Spleen (tissue), 7 donors: ENCODE measurements around the gene POU2F1.

ENCODE experiments used
- POLR2A ChIP-seq, 3 donors: fragments of 450-650 bp; IDR thresholded peaks; one replicate each; pipeline ENCODE4 v1.5.1; 2017; ENCODE audit warnings: antibody characterized with exemption in 3 of 3, mild to moderate bottlenecking in 1 of 3
- POLR2AphosphoS5 ChIP-seq, 3 donors: sonication (generic); formaldehyde crosslinking; IDR thresholded peaks; one replicate each; pipeline ENCODE4 v1.5.1; 2017; ENCODE audit warnings: antibody characterized with exemption in 3 of 3
- TF ChIP-seq, protein P1 (sequence below), 11 experiments: fragments of 200-600 bp in 7 of 11; fragments of 450-650 bp in 4 of 11; sonication (generic) in 4 of 11; IDR thresholded peaks in 8 of 11; conservative IDR thresholded peaks in 3 of 11; 1 replicate in 7 of 11; 2 replicates in 4 of 11; pipeline versions ENCODE4 v1.4.0 to v1.8.0; 2016 to 2021; ENCODE audit warnings: antibody characterized with exemption in 11 of 11, inconsistent platforms in 4 of 11, mild to moderate bottlenecking in 1 of 11
- donor health status: DM: no; HTN: no; CAD: no; lungs with moderate emphysema.
- donor health status: DM: no; HTN: no; CAD: no.
- donor health status: DM: no; HTN: no; CAD: no.

DNA sequence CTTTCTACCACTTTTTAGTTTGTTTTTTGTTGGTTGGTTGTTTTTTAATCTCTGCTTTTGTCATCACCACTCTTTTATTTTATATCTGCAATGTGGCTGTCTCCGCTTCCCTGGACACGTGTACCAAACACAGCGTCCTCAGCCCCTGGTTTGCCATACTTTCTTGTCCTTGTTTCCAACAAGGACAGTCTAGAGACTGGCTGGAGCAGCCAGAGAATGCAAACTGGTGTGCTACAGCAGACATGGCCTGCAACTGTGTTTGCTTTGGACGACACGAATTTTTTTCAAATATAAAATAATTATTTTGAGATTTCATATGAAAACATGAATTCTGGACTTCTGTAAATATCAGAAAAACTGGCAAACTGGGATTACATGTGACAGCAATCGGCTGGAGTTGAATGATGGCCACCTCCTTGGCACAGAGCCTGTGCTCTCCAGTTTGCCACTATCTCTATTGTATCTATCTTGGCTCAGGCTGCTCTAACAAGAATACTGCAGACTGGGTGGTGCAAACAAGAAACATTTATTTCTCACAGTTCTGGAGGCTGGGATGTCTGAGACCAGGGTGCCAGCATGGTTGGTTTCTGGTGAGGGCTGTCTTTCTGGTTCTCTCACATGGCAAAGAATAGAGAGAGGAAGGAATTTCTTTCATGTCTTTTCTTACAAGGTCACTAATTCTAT is 34.6 kb upstream of the POU2F1 start:
- TF ChIP-seq, protein P1, sequence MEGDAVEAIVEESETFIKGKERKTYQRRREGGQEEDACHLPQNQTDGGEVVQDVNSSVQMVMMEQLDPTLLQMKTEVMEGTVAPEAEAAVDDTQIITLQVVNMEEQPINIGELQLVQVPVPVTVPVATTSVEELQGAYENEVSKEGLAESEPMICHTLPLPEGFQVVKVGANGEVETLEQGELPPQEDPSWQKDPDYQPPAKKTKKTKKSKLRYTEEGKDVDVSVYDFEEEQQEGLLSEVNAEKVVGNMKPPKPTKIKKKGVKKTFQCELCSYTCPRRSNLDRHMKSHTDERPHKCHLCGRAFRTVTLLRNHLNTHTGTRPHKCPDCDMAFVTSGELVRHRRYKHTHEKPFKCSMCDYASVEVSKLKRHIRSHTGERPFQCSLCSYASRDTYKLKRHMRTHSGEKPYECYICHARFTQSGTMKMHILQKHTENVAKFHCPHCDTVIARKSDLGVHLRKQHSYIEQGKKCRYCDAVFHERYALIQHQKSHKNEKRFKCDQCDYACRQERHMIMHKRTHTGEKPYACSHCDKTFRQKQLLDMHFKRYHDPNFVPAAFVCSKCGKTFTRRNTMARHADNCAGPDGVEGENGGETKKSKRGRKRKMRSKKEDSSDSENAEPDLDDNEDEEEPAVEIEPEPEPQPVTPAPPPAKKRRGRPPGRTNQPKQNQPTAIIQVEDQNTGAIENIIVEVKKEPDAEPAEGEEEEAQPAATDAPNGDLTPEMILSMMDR (IDR thresholded peaks at IDR 0.05 in 8 of 11, conservative IDR thresholded peaks at IDR 0.05 in 3 of 11), result no peak
- TF ChIP-seq POLR2A (IDR thresholded peaks at IDR 0.05) (no peak), POLR2AphosphoS5 (IDR thresholded peaks at IDR 0.05) (no peak)
